Epithelial cell of proximal tubule (primary cell): Measurements from ENCODE around the gene ACAN. TPM values are rescaled to one million over a fixed set of nuclear protein-coding genes. Genes with fewer than 3 reads are reported as not detected.

Experiments used
- DNase-seq: peaks from one replicate; pipeline ENCODE4 v3.0.0-alpha.2; 2011; ENCODE audit warnings: low read depth
- H3K4me3 ChIP-seq: 2 replicates; pipeline ENCODE4 v1.5.1; 2011; ENCODE audit warnings: low read depth, mild to moderate bottlenecking, low read length
- total RNA-seq: library from RNA; depleted of rRNA; stranded (reverse); fragments of >200 nt; gene quantifications from 2 replicates; pipeline ENCODE4 v1.2.3, GENCODE V29; 2015
- TF ChIP-seq, protein P1 (sequence below): conservative IDR thresholded peaks from 2 replicates; pipeline ENCODE4 v1.5.1; 2012; ENCODE audit warnings: low read depth, mild to moderate bottlenecking, low read length

ACAN gene
- total RNA-seq = not detected in 2 replicates

DNA sequence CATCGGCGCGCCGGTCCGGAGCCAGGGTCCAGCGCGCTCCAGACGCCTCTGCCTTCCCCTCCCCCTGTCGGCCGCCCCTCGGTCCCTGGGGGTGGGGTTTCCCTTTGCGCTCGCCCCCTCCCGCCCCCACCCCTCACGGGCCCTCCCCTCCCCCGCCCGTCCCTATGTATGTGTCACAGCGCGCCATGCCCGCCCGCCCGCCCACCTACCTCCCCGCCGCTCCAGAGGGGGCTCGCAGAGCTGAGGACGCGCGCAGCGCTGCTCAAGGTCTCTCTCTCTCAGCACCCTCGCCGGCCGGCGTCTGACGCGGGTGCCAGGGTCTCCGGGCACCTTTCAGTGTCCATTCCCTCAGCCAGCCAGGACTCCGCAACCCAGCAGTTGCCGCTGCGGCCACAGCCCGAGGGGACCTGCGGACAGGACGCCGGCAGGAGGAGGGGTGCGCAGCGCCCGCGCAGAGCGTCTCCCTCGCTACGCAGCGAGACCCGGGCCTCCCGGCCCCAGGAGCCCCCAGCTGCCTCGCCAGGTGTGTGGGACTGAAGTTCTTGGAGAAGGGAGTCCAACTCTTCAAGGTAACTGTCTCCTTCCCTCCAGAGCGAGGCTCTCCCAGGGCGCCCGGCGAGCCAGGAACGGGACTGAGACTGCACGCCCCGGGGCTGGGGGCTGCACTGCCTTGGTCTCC is at the start of gene ACAN:
TSS of gene ACAN (plus strand) at position 196 of the 679 bp plus-strand sequence. CDS start 32,771 bp downstream, outside the sequence.
- H3K4me3 ChIP-seq = no peak within 1 kb of the TSS
- no peak for DNase-seq
- TF ChIP-seq, protein P1, sequence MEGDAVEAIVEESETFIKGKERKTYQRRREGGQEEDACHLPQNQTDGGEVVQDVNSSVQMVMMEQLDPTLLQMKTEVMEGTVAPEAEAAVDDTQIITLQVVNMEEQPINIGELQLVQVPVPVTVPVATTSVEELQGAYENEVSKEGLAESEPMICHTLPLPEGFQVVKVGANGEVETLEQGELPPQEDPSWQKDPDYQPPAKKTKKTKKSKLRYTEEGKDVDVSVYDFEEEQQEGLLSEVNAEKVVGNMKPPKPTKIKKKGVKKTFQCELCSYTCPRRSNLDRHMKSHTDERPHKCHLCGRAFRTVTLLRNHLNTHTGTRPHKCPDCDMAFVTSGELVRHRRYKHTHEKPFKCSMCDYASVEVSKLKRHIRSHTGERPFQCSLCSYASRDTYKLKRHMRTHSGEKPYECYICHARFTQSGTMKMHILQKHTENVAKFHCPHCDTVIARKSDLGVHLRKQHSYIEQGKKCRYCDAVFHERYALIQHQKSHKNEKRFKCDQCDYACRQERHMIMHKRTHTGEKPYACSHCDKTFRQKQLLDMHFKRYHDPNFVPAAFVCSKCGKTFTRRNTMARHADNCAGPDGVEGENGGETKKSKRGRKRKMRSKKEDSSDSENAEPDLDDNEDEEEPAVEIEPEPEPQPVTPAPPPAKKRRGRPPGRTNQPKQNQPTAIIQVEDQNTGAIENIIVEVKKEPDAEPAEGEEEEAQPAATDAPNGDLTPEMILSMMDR = no peak

DNA sequence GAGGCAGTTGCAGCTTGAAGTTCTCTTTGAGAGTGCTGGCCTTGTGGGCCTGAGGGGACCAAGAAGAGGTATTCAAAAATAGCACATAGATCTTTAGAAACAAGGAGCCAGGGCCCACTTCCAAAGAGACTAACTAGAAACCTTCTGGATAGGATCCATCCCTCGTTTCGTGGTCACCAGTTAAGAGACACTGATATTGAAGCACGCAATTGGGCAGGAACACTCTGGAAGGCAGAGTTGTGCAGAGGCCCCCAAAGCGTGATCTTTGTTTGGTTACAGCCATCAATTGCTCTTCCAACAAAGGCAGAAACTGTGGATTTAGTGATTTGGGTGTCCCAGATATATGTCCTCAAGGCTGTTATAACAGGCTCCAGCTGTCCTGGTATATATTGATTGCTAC is 46.7 kb upstream of the ACAN start:
- no peak overlapping the region for H3K4me3 ChIP-seq
- TF ChIP-seq, protein P1 = no peak
- DNase-seq = no peak

DNA sequence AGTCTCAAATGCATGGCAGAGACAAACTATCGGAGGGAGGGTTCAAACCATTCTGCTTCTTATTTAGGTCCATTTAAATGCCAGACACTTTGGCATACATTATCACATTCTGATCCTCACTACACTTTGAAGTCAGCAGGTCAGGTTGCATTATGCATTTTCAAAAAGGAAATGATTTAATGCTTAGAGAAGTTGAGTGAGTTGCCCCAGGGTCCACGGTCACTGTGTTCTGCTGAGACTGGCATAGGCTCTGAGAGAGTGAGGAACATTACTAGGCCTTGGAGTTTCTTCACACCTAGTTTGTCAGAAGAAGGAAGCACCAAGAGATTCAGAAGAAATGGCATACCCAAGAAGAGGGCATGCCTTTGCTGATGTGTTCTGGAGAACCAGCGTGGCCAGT is 46.3 kb upstream of the ACAN start:
- DNase-seq = no peak

DNA sequence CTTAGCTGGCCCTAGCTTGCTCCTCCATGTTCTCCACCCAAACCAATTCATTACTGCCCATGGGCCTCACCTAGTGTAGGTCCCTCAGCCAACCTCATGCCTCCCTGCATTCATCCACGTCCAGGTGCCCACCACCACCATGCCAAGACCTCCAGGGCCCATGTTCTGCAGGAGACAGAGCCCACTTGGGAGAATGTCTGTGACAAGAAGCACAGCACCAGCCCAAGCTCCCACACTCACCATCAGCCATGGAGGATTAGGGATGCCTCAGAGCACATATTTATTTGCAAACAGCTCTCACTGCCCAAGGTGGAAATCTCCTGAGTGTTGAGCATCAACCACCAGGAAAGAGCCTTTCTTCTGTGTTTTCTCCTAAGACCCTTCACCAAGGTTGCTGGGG is 43.4 kb upstream of the ACAN start:
- TF ChIP-seq, protein P1 = no peak

More for the DNA sequence above, 46.3 kb upstream of the ACAN start:
- no peak overlapping the region for H3K4me3 ChIP-seq
- TF ChIP-seq, protein P1 = no peak

DNA sequence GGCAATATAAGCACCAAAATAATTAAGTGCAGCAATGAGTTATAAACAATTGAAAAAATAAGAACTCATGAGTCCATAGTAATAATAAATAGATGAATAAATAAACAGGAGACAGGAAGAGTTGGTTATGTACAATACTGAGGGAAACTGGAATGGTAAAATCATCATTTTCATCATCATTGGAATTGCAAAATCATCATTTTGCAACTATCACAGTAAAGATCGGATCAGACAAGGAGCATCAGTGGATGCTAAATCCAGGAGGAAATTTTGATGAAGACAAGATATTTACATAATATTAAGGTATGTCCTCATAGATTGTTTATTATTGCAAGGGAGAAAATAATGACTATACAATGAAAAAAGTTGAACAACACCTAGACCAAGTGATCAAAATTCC is 38.8 kb upstream of the ACAN start:
- TF ChIP-seq, protein P1 = no peak
- DNase-seq = no peak
- H3K4me3 ChIP-seq = no peak overlapping the region

More for the DNA sequence above, 43.4 kb upstream of the ACAN start:
- no peak for DNase-seq
- H3K4me3 ChIP-seq = no peak overlapping the region

DNA sequence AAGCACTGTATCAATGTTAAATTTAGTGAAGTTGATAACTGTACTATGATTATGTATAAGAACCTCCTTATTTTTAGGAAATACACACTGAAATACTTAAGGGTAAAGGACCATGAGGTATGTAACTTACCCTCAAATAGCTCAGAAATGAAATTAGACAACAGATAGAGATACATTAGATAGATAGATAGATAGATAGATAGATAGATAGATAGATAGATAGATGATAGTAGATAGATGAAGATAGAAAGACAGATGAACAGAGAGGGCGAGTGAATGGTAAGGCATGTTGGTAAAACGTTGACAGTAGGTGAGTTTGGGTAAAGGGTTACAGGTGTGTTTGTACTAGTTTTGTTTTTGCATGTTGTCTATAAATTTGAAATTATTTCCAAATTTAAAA is 38.0 kb upstream of the ACAN start:
- TF ChIP-seq, protein P1 = no peak
- DNase-seq = no peak
- no peak overlapping the region for H3K4me3 ChIP-seq
